ENCODE measurements around the gene TMC7.

GRCh38 chr16:19105131-19105530 lies 121.4 kb downstream of the TMC7 start:
- no peak for TF ChIP-seq CTCF (IDR thresholded peaks at IDR 0.05)
- TF ChIP-seq POLR2A (IDR thresholded peaks at IDR 0.05): no peak

Measured in right lobe of liver (tissue), 4 donors.